CD4-positive, alpha-beta T cell treated with Interleukin-4 for 1 hour (primary cell): Measurements from ENCODE around the gene FILIP1.

ENCODE experiments used
- DNase-seq, 2 donors: peaks; one replicate each; pipeline ENCODE4 v3.0.0-alpha.2; 2020 to 2022

Gene FILIP1

GRCh38 chr6:75249837-75250236 lies 243.8 kb downstream of the FILIP1 start:
- DNase-seq = no peak

- DNase-seq = no peak
Measured at GRCh38 chr6:75246386-75246785, 247.2 kb downstream of the FILIP1 start.

GRCh38 chr6:75244063-75244584 lies 249.5 kb downstream of the FILIP1 start:
- DNase-seq = no peak

GRCh38 chr6:75243333-75244062 lies 250.1 kb downstream of the FILIP1 start, which contains the start of gene COX7A2:
COX7A2 (minus strand) TSS chr6:75243801; CDS start chr6:75243734, 67 bp downstream.
- peak; percentile 93 to 94 for DNase-seq
